ENCODE data around the gene PSG11.
"Not testable (repeated sequence)": the region's sequence is repeated elsewhere in the genome, so short reads cannot be mapped to it uniquely, and the experiment has no call there.

PSG11 gene

DNA sequence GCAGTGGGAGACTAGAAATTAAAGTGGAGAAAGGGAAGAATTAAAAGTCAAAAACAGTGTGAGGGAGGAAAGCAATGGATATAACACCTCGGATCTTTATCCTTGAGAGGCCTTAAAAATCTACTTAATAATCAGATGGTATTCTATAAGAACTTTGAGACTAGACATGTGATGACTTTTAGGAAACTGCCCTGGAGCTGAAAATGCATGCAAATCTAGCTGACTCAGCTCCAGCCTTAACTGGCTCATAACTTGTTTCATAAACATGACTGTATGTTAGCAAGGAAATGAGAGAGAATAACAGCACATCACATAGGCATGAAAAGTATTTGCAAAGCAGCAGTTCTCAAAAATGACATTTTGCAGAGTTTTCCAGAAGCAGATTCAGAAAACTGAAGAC, 38.1 kb downstream of the PSG11 start:
- not testable (repeated sequence) for DNase-seq

DNA sequence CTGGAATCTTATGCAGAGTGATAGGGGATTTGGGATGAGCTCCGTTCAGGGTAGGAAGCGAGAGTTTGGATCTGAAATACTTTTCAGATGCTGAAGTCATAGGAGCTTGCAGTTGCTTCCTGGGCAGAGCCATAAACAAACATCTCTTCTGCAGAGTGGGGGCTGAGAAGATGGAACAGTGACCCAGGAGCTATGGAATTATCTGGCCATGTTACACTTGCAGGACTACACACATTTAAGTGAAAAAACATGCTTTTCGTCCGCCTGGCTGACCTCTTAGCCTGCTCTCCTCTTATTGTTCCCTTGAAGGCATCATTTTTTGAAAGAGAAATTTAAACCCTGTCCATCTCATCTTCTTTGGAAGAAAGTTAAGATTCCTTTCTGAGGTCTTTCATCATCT, 40.7 kb downstream of the PSG11 start:
- DNase-seq, result no peak

DNA sequence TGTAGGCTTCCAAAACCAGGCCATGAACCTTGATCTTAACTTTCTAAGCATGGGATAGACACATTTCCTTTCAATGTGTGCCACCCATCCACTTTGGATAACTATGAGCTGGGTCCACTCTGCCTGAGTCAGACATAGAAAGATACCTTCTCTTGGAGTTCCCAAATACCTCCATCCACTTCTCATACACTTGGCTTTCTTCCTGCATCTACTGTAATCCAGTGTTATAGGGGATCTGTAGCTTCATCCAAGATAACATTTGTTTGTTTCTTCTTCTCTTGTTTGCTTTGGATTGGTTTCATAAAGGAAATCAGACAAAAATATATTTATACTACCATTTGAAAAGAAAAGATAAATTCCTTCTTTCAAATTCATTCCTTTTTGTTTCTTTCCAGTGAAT, 44.2 kb downstream of the PSG11 start:
- not testable (repeated sequence) for DNase-seq

DNA sequence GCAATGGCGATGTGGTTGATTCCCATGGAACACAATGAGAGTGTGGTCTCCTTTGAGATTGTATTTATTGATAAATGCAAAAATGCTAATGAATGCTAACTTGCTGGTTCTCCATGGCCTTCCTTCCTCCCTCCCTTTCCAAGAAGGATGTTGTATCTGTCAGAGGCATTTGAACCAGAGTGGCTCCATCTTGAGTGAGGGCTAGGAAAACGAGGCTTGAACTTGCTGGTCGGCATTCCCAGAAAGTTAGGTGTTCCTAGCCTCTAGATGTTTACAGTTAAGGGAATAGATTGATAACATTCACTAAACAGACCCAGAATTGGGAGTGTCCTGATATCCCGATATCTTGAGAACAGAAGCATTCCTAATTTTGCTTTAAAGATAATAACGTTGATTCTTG, 54.8 kb downstream of the PSG11 start:
- not testable (repeated sequence) for DNase-seq

DNA sequence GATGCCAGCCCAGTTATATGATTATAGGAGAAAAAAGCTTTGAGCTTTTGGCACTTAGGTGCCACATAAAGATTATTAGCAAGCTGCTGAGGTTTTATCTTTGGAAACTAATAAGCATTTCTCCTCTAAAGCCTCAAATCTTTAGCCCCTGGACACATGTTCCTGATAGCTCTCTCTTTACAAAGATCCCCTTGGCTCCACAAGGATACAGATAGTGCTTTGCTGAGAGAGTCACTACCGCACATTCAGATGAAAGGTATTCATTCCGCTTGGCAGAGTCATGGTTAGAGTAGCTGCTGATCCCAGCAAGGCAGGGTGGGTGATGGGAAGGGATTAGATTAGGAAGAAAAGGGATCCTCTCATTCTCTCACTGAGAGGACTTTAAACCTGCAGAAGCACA, 61.1 kb downstream of the PSG11 start:
- peak; percentile 4 for DNase-seq

DNA sequence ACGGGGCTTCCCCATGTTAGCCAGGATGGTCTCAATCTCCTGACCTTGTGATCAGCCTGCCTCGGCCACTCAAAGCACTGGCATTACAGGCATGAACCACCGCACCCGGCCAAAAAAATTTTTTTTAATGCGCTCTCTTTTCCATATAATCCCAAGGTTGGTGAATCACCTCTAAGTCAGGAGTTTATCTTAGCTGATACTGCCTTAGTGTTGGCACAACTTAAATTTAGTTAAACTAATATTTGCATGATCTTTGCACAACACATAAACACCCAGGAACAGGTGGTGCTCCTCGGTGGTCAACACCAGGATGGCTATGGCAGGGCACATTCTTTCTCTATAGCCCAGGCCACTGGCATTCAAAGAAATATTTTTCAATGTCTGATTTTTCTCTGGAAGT, 65.2 kb downstream of the PSG11 start:
- no peak for DNase-seq

Data from T1000 (cell line).